K562 (cell line): ENCODE measurements around the gene ITGA1. TPM values are rescaled to one million over a fixed set of nuclear protein-coding genes. Genes with fewer than 3 reads are reported as not detected.

Experiments
- ATAC-seq: fragments of 200-7000 bp; cut with Tn5 transposase; 3 replicates; pipeline ENCODE4 v1.9.1; 2020; ENCODE audit warnings: moderate library complexity
- BruUV-seq: library from RNA; stranded (reverse); fragments of 400-500 nt; replicated peaks from 2 replicates; lab custom pipeline; 2021; lab: Mats Ljungman, UMichigan
- CTCF ChIA-PET: fragments of 300-600 bp; formaldehyde crosslinking; extraction: SDS; loops from one replicate; lab custom pipeline; 2021; ENCODE audit warnings: low intra/inter-chr PET ratio; lab: Yijun Ruan, JAX
- POLR2A ChIA-PET: fragments of 300-600, 350-650 bp; sonication (Branson Sonifier 250); formaldehyde crosslinking; extraction: SDS; loops from one replicate; lab custom pipeline; 2021; ENCODE audit warnings: antibody characterized with exemption, inconsistent platforms; lab: Yijun Ruan, JAX
- DNase-seq, 4 experiments: peaks; one replicate each; pipeline versions ENCODE4 v3.0.0 to v3.0.0-alpha.2; 2011 to 2018; ENCODE audit warnings: low spot score in 3 of 4, mixed read lengths in 3 of 4; ENCODE audit errors: extremely low read depth in 1 of 4
- FAIRE-seq: peaks from 2 replicates; lab custom pipeline; 2011; peaks lifted over from hg19 to GRCh38; lab: Jason Lieb, UNC
- H2AFZ ChIP-seq: 2 replicates; pipeline ENCODE4 v1.6.0; 2011; ENCODE audit warnings: low read depth, low read length, control low read depth, inconsistent platforms
- H3K27ac ChIP-seq: fragments of 200-600 bp; 3 replicates; pipeline ENCODE4 v1.8.0; 2011; ENCODE audit warnings: low read depth, mild to moderate bottlenecking, control low read depth, inconsistent platforms, low read length, moderate library complexity, mixed read lengths; ENCODE audit errors: extremely low read depth
- H3K27me3 ChIP-seq, 2 experiments: fragments of 300-600 bp in 1 of 2; 2 replicates in 1 of 2; 3 replicates in 1 of 2; pipeline versions ENCODE4 v1.6.0 to v1.8.0; 2011; ENCODE audit warnings: inconsistent platforms in 2 of 2, low read length in 2 of 2, mild to moderate bottlenecking in 1 of 2, mixed read lengths in 1 of 2, moderate library complexity in 1 of 2; ENCODE audit not compliant: control insufficient read depth in 2 of 2, insufficient read depth in 2 of 2
- H3K36me3 ChIP-seq: fragments of 300-600 bp; 3 replicates; pipeline ENCODE4 v1.8.0; 2011; ENCODE audit warnings: mild to moderate bottlenecking, low read length, inconsistent platforms; ENCODE audit not compliant: control insufficient read depth, insufficient read depth
- H3K4me1 ChIP-seq, 2 experiments: fragments of 200-600 bp in 1 of 2; replicated peaks in 1 of 2; 2 replicates in 1 of 2; 3 replicates in 1 of 2; pipeline versions ENCODE4 v1.5.1 to v1.8.0; 2011; ENCODE audit warnings: inconsistent platforms in 2 of 2, low read length in 2 of 2, mild to moderate bottlenecking in 1 of 2, mixed read lengths in 1 of 2, moderate library complexity in 1 of 2; ENCODE audit not compliant: control insufficient read depth in 2 of 2, insufficient read depth in 2 of 2
- H3K4me2 ChIP-seq: 2 replicates; pipeline ENCODE4 v1.6.1; 2011; ENCODE audit warnings: low read length, control low read depth, inconsistent platforms, mixed read lengths; ENCODE audit not compliant: insufficient read depth
- H3K4me3 ChIP-seq: fragments of 200-600 bp; sonication (generic), shearing (Covaris generic); 2 replicates; pipeline ENCODE4 v1.5.1; 2016; ENCODE audit warnings: control low read depth, inconsistent platforms
- H3K79me2 ChIP-seq: fragments of 200-600 bp; 3 replicates; pipeline ENCODE4 v1.8.0; 2011; ENCODE audit warnings: low read length, inconsistent platforms; ENCODE audit not compliant: control insufficient read depth, insufficient read depth
- H3K9ac ChIP-seq, 2 experiments: 2 replicates each; pipeline versions ENCODE4 v1.6.0 to v1.6.1; 2011; ENCODE audit warnings: low read depth in 2 of 2, low read length in 2 of 2, control low read depth in 1 of 2, inconsistent platforms in 1 of 2, mild to moderate bottlenecking in 1 of 2, mixed read lengths in 1 of 2; ENCODE audit not compliant: insufficient read depth in 1 of 2
- H3K9me1 ChIP-seq: one replicate; pipeline ENCODE4 v1.6.0; 2011; ENCODE audit warnings: inconsistent platforms, mild to moderate bottlenecking, low read length, moderate library complexity; ENCODE audit not compliant: control insufficient read depth, insufficient read depth
- H3K9me3 ChIP-seq: replicated peaks from 2 replicates; pipeline ENCODE4 v1.5.1; 2011; ENCODE audit warnings: low read depth, low read length, inconsistent platforms; ENCODE audit not compliant: control insufficient read depth, insufficient read depth
- H4K20me1 ChIP-seq: replicated peaks from 2 replicates; pipeline ENCODE4 v1.6.1; 2011; ENCODE audit warnings: low read length, inconsistent platforms, mixed read lengths; ENCODE audit not compliant: control insufficient read depth, insufficient read depth
- KLF6 ChIP-seq: fragments of 250-450 bp; sonication (Bioruptor Pico); IDR thresholded peaks from 2 replicates; pipeline ENCODE4 v1.4.0; 2020; ENCODE audit warnings: mild to moderate bottlenecking, moderate library complexity, borderline replicate concordance
- L3MBTL2 ChIP-seq: fragments of 450-650 bp; IDR thresholded peaks from 2 replicates; pipeline ENCODE4 v1.6.1; 2016; ENCODE audit warnings: mild to moderate bottlenecking, moderate library complexity
- MCM7 ChIP-seq, 2 experiments: fragments of 450-650 bp; IDR thresholded peaks; 2 replicates each; pipeline ENCODE4 v1.6.1; 2016 to 2018
- NELFE ChIP-seq: IDR thresholded peaks from 2 replicates; pipeline ENCODE4 v1.6.1; 2011; ENCODE audit warnings: mild to moderate bottlenecking; ENCODE audit not compliant: insufficient read depth, insufficient read length
- NFE2L1 ChIP-seq: fragments of 450-650 bp; IDR thresholded peaks from 2 replicates; pipeline ENCODE4 v1.6.1; 2016; ENCODE audit warnings: missing genetic modification characterization, low read depth, mild to moderate bottlenecking, missing compliant biosample characterization, moderate library complexity, borderline replicate concordance
- WHSC1 ChIP-seq: IDR thresholded peaks from one replicate; pipeline ENCODE4 v1.6.1; 2012; ENCODE audit warnings: low read length, control low read depth, inconsistent platforms
- ZBTB49 ChIP-seq: sonication (generic); formaldehyde crosslinking; IDR thresholded peaks from 2 replicates; pipeline ENCODE4 v1.8.0; 2022; ENCODE audit warnings: missing genetic modification reagents, mild to moderate bottlenecking, borderline replicate concordance
- ZNF253 ChIP-seq: fragments of 250-450 bp; sonication (Bioruptor Pico); conservative IDR thresholded peaks from 2 replicates; pipeline ENCODE4 v1.6.1; 2021; ENCODE audit warnings: mild to moderate bottlenecking
- ZNF830 ChIP-seq: fragments of 250-450 bp; sonication (Bioruptor Pico); IDR thresholded peaks from 2 replicates; pipeline ENCODE4 v1.5.0; 2021; ENCODE audit warnings: mild to moderate bottlenecking
- WGBS: fragments of 100-300 bp; shearing (Covaris generic); methylation state at CpG from one replicate; pipeline ENCODE4 v1.1.6; 2016; ENCODE audit warnings: low coverage, mixed read lengths; ENCODE audit not compliant: insufficient coverage; ENCODE audit errors: missing lambda C conversion rate; 5-methylcytosine and 5-hydroxymethylcytosine counted together
- in situ Hi-C: fragments of 300-500 bp; cut with MboI; formaldehyde crosslinking; loops from 4 replicates; pipeline ENCODE4 v1.15.0; 2018; ENCODE audit warnings: inconsistent platforms, mixed read lengths
- intact Hi-C: fragments of 100-400 bp; cut with micrococcal nuclease; formaldehyde crosslinking; loops from 2 replicates; pipeline ENCODE4 v1.14.2; 2022
- polyA plus RNA-seq, 8 experiments: library from polyadenylated mRNA; depleted of rRNA in 4 of 8; stranded (reverse) in 5 of 8; unstranded in 3 of 8; fragments of >200 nt; fragmentation: Nextera tagmentation in 2 of 8; fragmentation: Illumina TruSeq in 1 of 8; extraction: Ambion mirVana in 2 of 8; extraction: Trizol in 1 of 8; gene quantifications; 2 replicates each; pipeline versions ENCODE4 v1.2.1 to v1.2.3, GENCODE V29; 2011 to 2014; ENCODE audit warnings: inconsistent platforms in 1 of 8, missing spikeins in 1 of 8
- total RNA-seq, 7 experiments: library from RNA; depleted of rRNA in 6 of 7; stranded (reverse); fragments of >200 nt in 6 of 7; fragmentation: Illumina TruSeq in 2 of 7; extraction: Trizol in 2 of 7; gene quantifications; 2 replicates each; pipeline versions ENCODE4 v1.2.1 to v1.2.3, GENCODE V29; 2011 to 2021; ENCODE audit warnings: low replicate concordance in 1 of 7

Gene ITGA1
- total and polyA plus RNA-seq, 9 of the 15 experiments (the other 6 are each of a cell fraction or from before 2014, with no cell fraction given) = 0.04 to 0.22 TPM; not detected in 7

- no peak for TF ChIP-seq ZBTB49 (CRISPR knock-in tag)
- no peak for TF ChIP-seq KLF6 (CRISPR knock-in tag)
- no peak for TF ChIP-seq ZNF253
- TF ChIP-seq L3MBTL2 = no peak
Observed at GRCh38 chr5:52774005-52774410, 13.7 kb upstream of the ITGA1 start (continued).

GRCh38 chr5:52776116-52776515 lies 11.6 kb upstream of the ITGA1 start:
- ChIA-PET POLR2A (no interaction called here), CTCF (no interaction called here)
- H3K4me3 ChIP-seq = no peak overlapping the region
- H3K79me2 ChIP-seq = no peaks in the 10 kb centered on the region
- no peaks in the 10 kb centered on the region for H3K4me1 ChIP-seq
- no peak overlapping the region; the same call in 1 of the 2 replicates for H3K4me2 ChIP-seq
- H3K9me1 ChIP-seq = no peaks in the 10 kb centered on the region
- H3K9me3 ChIP-seq = no peaks in the 10 kb centered on the region
- TF ChIP-seq NFE2L1 = no peak
- no peak for TF ChIP-seq ZNF830
- no peak for TF ChIP-seq NELFE
- no peak for TF ChIP-seq MCM7 (IDR thresholded peaks at IDR 0.05)
- no peak for TF ChIP-seq WHSC1
- ATAC-seq (peak; percentile 39; the same call in 1 of the 3 replicates), FAIRE-seq (no peak), DNase-seq (no peak)
- no peaks in the 10 kb centered on the region for H3K27me3 ChIP-seq
- 5% methylated on average over 2 of the region's 2 CpGs for WGBS
- in situ Hi-C loops = no loop called here
- 0 out of 2 replicates have a peak overlapping the region, but pooled peaks have one; percentile 14 for H2AFZ ChIP-seq
- intact Hi-C loops = no loop called here
- H3K27ac ChIP-seq = no peak overlapping the region
- H3K36me3 ChIP-seq = no peaks in the 10 kb centered on the region
- H3K9ac ChIP-seq = no peak overlapping the region
- no peaks in the 10 kb centered on the region for H4K20me1 ChIP-seq
- no TSS peak for BruUV-seq
